ENCODE results near the gene ELAVL4. TPM values are rescaled to one million over a fixed set of nuclear protein-coding genes. Genes with fewer than 3 reads are reported as not detected.

Gene ELAVL4
- total and polyA plus RNA-seq, 2 of the 8 experiments (the other 6 are each of a cell fraction or from before 2014, with no cell fraction given) = 0.21 to 0.89 TPM

GRCh38 chr1:50111503-50111902 is 2.8 kb downstream of the ELAVL4 start:
- H3K56ac ChIP-seq (replicated peaks; ENCODE audit: insufficient read length, low read depth, low read length) = no peak overlapping the region
- H3K18ac ChIP-seq (ENCODE audit: extremely low read depth, low read length) = no peak overlapping the region
- WGBS, 2 experiments (ENCODE audit: extremely low coverage in 1 of 2, insufficient coverage in 1 of 2, insufficient read length in 1 of 2, insufficient replicate concordance in 2 of 2, low coverage in 1 of 2, low lambda C conversion rate in 2 of 2, missing lambda C conversion rate in 1 of 2) = 87 to 100% methylated on average over 1 to 3 of the region's 3 CpGs
- DNase-seq (ENCODE audit: low read depth in 1 of 2, low spot score in 2 of 2) (no peak), FAIRE-seq (no peak)
- no peak overlapping the region for H2AK5ac ChIP-seq (ENCODE audit: low read depth, low read length)
- no peak overlapping the region for H3K27ac ChIP-seq (ENCODE audit: low read depth, low read length)
- H3K4me1 ChIP-seq (replicated peaks in 1 of 4; ENCODE audit: control insufficient read depth in 3 of 4, insufficient read depth in 4 of 4, low read length in 3 of 4) = peaks cover 0 to 5% (median 2%) of the 10 kb centered on the region in 4 experiments; a peak in 3 of 7 replicates
- H3K23ac ChIP-seq (ENCODE audit: insufficient read length) = no peak overlapping the region
- no peak overlapping the region for H3K4ac ChIP-seq (replicated peaks; ENCODE audit: insufficient read length, low read depth, low read length)
- no peak overlapping the region for H2BK5ac ChIP-seq (ENCODE audit: low read depth, low read length)
- no peaks in the 10 kb centered on the region for H3K79me1 ChIP-seq (ENCODE audit: low read depth, low read length)
- POLR2A ChIA-PET (ENCODE audit: partially characterized antibody) = no interaction called here
- H3K14ac ChIP-seq (ENCODE audit: insufficient read length) = no peak overlapping the region
- no peak overlapping the region for H3K4me3 ChIP-seq (ENCODE audit: extremely low read depth in 1 of 4, insufficient read depth in 2 of 4, low read depth in 3 of 4, low read length in 4 of 4)
- H3K36me3 ChIP-seq (ENCODE audit: control insufficient read depth in 2 of 4, insufficient read depth in 4 of 4, low read length in 3 of 4) = no peaks in the 10 kb centered on the region
- H2AFZ ChIP-seq (ENCODE audit: low read length) = no peak overlapping the region
- CTCF ChIA-PET (ENCODE audit: partially characterized antibody) = no interaction called here
- H4K5ac ChIP-seq (ENCODE audit: insufficient read length, low read depth, low read length) = no peak overlapping the region
- no peak for TF ChIP-seq JUND (IDR thresholded peaks at IDR 0.05; ENCODE audit: low read length)
- no peak for TF ChIP-seq RNF2 (IDR thresholded peaks at IDR 0.05; ENCODE audit: borderline replicate concordance, low read depth, low read length, missing control alignments, poor library complexity, severe bottlenecking)
- TF ChIP-seq SP4 (IDR thresholded peaks at IDR 0.05; ENCODE audit: low read length) = no peak
- no peak for TF ChIP-seq PHF8 (conservative IDR thresholded peaks at IDR 0.05; ENCODE audit: low read depth, low read length)
- TF ChIP-seq RXRA (IDR thresholded peaks at IDR 0.05; ENCODE audit: insufficient read depth, low read depth, low read length) = no peak
- H4K8ac ChIP-seq (ENCODE audit: extremely low read depth, insufficient read depth, low read length) = no peak overlapping the region
- H4K20me1 ChIP-seq (replicated peaks in 1 of 2; ENCODE audit: control insufficient read depth in 1 of 2, insufficient read depth in 2 of 2, low read length in 2 of 2) = no peaks in the 10 kb centered on the region
- H2BK120ac ChIP-seq (replicated peaks; ENCODE audit: low read depth, low read length) = no peak overlapping the region
- no peaks in the 10 kb centered on the region for H3K79me2 ChIP-seq (ENCODE audit: control insufficient read depth in 1 of 2, insufficient read depth in 2 of 2, low read length in 2 of 2)
- H3K9me3 ChIP-seq (ENCODE audit: insufficient read depth in 2 of 2, low read depth in 1 of 2, low read length in 1 of 2) = no peaks in the 10 kb centered on the region
- H3K4me2 ChIP-seq (ENCODE audit: insufficient read depth in 1 of 2, low read depth in 2 of 2, low read length in 2 of 2) = no peak overlapping the region
- no peak overlapping the region for H4K91ac ChIP-seq (replicated peaks; ENCODE audit: insufficient read length, low read length)
- H3K9ac ChIP-seq (replicated peaks in 1 of 4; ENCODE audit: extremely low read depth in 1 of 4, low read depth in 3 of 4, low read length in 3 of 4) = no peak overlapping the region
- H2BK20ac ChIP-seq (ENCODE audit: low read length) = no peak overlapping the region
- peaks cover 2% of the 10 kb centered on the region; the same call in 1 of the 2 replicates for H3K23me2 ChIP-seq (ENCODE audit: low read depth, low read length)
- no peaks in the 10 kb centered on the region for H3K27me3 ChIP-seq (replicated peaks in 1 of 4; ENCODE audit: control insufficient read depth in 3 of 4, extremely low read depth in 1 of 4, insufficient read depth in 3 of 4, low read length in 3 of 4)
- no peak overlapping the region for H2BK12ac ChIP-seq (ENCODE audit: low read depth, low read length)
- no peak overlapping the region for H2BK15ac ChIP-seq (ENCODE audit: low read length)
